Stimulated activated CD8-positive, alpha-beta memory T cell treated with anti-CD3 and anti-CD28 coated beads, Interleukin-12 subunit alpha, Interleukin-12 subunit beta, amount 100 ng/mL, for 24 hours (primary cell): ENCODE results near the gene ORC2.

Experiments
- DNase-seq: peaks from one replicate; pipeline ENCODE4 v3.0.0-alpha.2; 2020; ENCODE audit errors: extremely low read depth

Gene ORC2

DNA sequence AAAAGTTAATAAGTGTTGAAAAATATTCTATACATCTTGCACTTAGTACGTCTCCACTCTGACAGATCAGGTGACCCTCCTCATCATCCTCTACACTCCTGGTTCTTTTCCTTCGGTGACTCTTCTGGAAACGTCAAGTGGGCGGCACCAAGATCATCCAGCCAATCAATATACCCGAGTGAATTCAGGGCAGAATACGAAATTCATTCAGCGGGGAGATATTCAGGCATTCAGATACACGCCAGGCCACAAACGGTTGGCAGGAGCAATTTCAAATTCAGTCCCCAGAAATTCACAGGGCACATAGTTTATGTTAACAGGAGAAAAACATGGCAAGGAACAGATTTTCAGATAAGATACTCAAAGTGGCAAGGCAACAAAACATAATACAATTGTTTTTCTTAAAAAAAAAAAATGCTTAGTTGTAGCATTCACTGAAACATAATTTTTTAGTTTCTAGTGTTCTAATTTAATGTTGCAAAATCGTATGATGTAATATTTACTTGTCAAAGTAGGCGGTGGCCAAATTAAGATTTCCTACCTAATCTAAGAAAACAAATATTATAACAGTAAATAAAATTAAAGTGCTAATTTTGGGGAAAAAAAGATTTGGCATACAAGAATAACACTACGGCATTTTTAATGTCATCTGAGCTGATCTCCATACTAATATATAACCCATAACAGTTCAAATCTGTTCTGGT lies 103.2 kb downstream of the ORC2 start:
- no peak for DNase-seq
